Stimulated activated CD4-positive, alpha-beta T cell treated with anti-CD3 and anti-CD28 coated beads, Interleukin-2, amount 100 ng/mL, for 24 hours (primary cell): ENCODE results near the gene CASP3.
"Not testable (repeated sequence)": the region's sequence is repeated elsewhere in the genome, so short reads cannot be mapped to it uniquely, and the experiment has no call there.

ENCODE experiments used
- DNase-seq, 2 donors: peaks; one replicate each; pipeline ENCODE4 v3.0.0-alpha.2; 2020

Gene CASP3

DNA sequence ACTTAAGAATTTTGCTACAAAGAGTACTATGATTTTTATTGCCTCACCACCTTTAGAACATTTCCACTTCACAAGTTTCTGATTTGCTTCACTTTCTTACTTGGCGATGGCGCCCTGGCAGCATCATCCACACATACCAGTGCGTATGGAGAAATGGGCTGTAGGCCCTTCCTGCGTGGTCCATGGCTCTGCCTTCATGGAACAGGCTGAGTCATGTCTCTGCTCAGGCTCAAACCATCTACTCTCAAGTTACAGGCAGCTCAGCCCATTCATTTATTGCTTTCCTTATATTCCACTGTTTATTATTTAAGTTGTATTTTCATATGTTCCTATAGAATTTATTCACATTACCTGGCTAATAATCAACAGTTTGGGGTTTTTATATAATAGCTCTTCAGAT is 21.1 kb downstream of the CASP3 start:
- DNase-seq, result no peak

DNA sequence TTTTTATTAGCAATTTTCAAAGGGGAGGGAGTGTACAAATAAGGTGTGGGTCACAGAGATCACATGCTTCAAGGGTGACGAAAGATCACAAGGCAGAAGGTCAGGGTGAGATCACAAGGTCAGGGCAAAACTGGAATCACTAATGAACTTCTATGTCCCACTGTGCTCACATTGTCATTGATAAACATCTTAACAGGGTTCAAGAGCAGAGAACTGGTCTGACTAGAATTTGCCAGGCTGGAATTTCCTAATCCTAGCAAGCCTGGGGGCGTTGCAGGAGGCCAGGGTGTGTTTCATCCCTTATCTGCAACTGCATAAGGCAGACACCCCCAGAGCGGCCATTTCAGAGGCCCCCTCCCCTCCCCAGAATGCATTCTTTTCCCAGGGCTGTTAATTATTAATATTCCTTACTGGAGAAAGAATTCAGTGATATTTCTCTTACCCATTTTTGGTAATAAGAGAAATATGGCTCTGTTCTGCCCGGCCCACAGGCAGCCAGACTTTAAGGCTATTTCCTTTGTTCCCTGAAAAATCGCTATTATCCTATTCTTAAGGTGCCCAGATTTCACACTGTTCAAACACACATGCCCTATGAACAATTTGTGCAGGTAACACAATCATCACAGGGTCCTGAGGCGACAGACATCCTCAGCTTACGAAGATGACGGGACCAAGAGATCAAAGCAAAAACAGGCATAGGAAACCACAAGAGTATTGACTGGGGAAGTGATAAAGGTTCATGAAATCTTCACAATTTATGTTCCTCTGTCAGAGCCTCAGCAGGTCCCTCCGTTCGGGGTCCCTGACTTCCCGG is 23.3 kb downstream of the CASP3 start:
- not testable (repeated sequence) for DNase-seq

- DNase-seq, result no peak
Observed at GRCh38 chr4:184624972-184625554, 24.2 kb downstream of the CASP3 start.

DNA sequence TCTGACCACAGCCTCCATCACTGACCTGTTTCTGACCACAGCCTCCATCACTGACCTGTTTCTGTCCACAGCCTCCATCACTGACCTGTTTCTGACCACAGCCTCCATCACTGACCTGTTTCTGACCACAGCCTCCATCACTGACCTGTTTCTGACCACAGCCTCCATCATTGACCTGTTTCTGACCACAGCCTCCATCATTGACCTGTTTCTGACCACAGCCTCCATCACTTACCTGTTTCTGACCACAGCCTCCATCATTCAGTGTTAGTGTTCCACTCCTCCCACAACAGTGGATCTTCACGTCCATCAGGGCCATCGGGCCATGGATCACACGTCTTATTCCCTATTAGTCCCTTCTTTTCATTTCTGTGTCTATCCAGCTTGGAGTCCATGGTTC is 24.7 kb downstream of the CASP3 start:
- DNase-seq, result not testable (repeated sequence)

- no peak for DNase-seq
Observed at GRCh38 chr4:184621518-184621917, 27.7 kb downstream of the CASP3 start.

DNA sequence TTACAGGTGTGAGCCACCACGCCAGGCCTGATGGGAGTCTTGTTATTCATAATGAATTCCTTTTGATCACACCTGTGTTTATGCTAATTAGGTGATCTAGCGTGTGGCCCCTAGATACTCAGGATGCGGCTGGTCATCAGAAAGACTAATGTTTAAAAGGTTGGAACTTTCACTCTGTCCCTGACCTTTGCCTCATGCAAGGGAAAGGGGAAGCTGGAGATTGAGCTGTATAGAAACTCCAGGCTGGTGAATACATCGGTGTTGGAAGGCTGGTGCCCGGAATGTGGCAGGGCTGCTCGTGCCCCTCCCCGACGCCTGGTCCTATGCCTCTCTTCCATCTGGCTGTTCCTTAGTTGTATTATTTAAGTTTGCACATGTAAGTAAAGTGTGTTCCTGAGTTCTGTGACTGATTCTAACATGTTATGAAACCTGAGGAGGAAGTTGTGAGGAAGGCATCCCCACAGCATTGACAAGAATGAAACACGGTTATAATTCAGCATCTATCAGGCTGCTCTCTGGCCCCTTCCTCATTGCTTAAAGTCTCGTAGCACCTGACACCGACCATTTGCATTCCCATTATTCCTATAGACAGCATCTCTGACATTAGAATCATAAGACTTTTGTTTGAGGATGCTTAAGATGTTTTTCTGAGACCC is 28.9 kb downstream of the CASP3 start:
- no peak for DNase-seq

DNA sequence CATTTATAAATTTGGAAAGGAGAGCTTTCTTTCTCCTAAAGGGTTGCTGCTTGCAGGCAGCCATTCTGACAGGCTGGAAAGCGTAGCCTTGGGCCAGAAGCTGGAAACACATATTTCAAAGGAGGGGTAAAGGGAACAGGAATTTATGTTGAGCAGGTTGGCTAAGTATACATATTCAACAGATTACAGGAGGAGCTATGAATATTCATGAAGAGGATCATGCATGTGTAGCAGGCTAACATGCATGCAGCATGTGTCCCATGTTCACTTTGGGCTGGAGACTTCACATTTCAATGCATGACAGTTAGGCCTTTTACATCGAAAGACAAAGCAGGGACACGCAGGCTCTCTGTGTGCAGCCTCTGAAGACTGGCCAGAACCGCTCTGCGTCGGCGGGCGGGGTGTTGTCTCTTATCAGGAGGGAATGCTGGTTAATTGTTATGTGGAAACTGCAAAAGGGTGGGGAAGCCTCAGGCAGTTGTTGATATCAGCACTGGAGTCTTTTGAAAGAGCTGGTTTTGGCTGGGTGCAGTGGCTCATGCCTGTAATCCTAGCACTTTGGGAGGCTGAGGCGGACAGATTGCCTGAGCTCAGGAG is 31.5 kb downstream of the CASP3 start:
- no peak for DNase-seq

GRCh38 chr4:184616633-184617551 is 32.4 kb downstream of the CASP3 start:
- no peak for DNase-seq

- not testable (repeated sequence) for DNase-seq
Observed at GRCh38 chr4:184616168-184616567, 33.1 kb downstream of the CASP3 start.

GRCh38 chr4:184614509-184614908 is 34.7 kb downstream of the CASP3 start:
- no peak for DNase-seq

DNA sequence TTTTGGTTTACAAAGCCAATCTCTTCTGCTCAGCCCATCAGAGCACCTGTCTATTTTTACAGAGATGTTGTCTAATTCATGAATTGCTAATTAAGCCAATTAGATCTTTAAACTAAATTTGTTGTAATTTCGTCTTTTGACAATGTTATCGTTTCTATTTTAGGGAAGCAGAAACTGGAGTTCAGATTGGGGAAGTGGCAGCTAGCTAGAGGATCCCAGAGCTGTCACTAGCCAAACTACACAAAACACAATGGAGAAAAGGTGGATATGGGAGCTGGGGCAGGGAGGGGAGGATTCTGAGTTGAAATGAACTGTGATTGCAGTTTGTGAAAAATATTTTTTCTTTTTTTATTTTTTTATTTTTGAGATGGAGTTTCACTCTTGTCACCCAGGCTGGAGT is 35.8 kb downstream of the CASP3 start:
- DNase-seq, result no peak

DNA sequence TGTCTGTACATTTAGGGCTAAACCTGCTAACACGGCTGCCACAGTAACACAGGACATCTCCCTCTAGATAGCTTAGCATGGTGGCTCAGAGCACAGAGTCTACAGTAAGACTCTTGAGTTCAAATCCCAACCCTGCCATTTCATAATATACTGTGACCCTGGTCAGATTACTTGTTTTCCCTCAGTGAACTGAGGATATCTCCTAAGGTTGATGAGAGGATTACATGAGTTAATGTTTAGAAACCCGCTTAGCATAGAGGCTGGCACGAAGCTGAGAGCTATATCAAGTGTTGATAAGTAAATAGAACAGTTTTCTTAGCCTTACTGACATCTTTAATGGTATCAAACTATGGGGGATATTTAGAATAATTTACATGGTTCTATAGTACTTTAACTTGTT is 37.2 kb downstream of the CASP3 start:
- DNase-seq, result no peak

DNA sequence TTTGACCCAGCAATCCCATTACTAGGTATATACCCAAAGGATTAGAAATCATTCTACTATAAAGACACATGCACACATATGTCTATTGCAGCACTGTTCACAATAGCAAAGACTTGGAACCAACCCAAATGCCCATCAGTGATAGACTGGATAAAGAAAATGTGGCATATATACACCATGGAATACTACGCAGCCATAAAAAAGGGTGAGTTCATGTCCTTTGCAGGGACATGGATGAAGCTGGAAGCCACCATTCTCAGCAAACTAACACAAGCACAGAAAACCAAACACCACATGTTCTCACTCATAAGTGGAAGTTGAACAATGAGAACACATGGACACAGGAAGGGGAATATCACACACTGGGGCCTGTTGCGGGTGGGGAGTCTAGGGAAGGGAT is 41.8 kb downstream of the CASP3 start:
- not testable (repeated sequence) for DNase-seq

GRCh38 chr4:184602857-184603256 is 46.4 kb downstream of the CASP3 start:
- not testable (repeated sequence) for DNase-seq

- not testable (repeated sequence) for DNase-seq
Observed at GRCh38 chr4:184600982-184601381, 48.3 kb downstream of the CASP3 start.

- DNase-seq, result no peak
Observed at GRCh38 chr4:184599492-184600135, 49.6 kb downstream of the CASP3 start.

DNA sequence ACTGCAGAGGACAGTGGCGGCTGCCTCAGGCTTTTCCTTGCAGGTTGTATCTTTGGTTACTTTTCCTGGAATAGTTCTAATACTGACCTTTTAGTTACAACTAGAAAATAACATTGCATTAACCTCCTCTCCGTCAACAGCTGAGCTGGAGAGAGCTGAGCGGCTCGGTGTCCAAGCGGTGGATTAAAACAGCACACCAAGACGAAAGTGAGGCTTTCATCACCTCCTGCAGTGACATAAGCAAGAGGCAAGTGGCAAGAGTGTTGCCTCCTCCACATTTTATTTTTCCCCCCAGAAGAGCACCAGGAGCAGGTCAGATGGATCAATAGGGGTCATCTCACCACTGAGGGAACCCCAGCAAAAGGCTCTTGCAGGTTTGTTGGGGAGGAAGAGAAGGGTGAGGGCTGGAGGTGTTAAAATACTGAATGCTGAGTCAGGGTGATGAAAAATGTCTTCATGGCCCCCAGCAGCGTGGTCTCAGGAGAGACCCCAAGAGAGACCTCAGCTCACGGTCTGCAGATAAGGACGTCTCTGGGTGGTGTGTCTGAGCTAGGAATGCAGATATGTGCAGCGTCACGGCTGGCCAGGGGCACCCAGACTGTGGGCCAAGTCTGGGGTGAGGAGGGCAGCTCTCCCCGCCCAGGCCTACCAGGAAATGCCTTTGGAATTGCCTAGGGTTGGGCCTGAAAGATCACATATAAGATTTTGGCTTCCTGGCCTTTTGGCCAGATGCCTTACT is 50.3 kb downstream of the CASP3 start:
- no peak for DNase-seq

- DNase-seq, result no peak
Observed at GRCh38 chr4:184596617-184597185, 52.5 kb downstream of the CASP3 start.

DNA sequence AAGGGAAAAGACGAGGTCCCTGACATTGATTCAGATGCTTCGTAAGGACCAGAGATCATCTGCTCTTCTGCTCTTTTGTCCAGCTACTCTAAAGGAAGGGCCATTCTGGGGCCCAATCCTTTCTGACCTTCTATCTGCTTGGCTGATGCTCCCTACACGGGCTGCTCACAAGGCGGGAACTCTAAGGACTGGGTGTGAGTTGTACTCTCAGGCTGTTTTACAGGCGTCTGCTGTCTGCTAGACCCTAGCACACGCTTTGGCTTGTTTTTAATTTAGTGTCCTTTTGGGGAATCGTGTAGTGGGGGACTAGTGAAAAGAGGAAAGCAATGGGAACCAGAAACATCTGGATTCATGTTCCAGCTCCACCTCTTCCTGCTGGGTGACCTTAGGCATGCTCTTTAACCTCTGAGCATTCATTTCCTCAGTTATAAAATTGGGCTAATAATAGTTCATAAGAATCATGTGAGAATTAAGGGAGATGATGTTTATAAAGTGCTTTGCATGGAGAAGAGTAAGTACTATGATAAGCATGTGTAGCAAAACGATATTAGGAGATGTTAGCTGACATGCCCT is 53.1 kb downstream of the CASP3 start:
- no peak for DNase-seq

- DNase-seq, result no peak
Observed at GRCh38 chr4:184595430-184595829, 53.8 kb downstream of the CASP3 start.

- DNase-seq, result no peak
Observed at GRCh38 chr4:184593461-184593860, 55.8 kb downstream of the CASP3 start.
